Measurements from ENCODE around the gene LONP2.
A peak's percentile ranks its signal among the peaks of the same experiment; 100 is the strongest.

Gene LONP2

GRCh38 chr16:48244080-48244862 is at the start of gene LONP2:
TSS of gene LONP2 (plus strand) at chr16:48244300. CDS start at chr16:48244389, 89 bp downstream.
- peak; percentile 94 to 95 for DNase-seq

GRCh38 chr16:48194828-48195556 is 49.1 kb upstream of the LONP2 start:
- no peak for DNase-seq

- DNase-seq, result no peak
Observed at GRCh38 chr16:48197294-48197693, 46.8 kb upstream of the LONP2 start.

- no peak for DNase-seq
Observed at GRCh38 chr16:48201515-48202201, 42.4 kb upstream of the LONP2 start.

- no peak for DNase-seq
Observed at GRCh38 chr16:48203974-48204824, 39.9 kb upstream of the LONP2 start.

- DNase-seq, result no peak
Observed at GRCh38 chr16:48204825-48205151, 39.3 kb upstream of the LONP2 start.

- no peak for DNase-seq
Observed at GRCh38 chr16:48206594-48207242, 37.4 kb upstream of the LONP2 start.

GRCh38 chr16:48210747-48211146 is 33.4 kb upstream of the LONP2 start:
- DNase-seq, result no peak

- DNase-seq, result no peak
Observed at GRCh38 chr16:48212033-48212432, 32.1 kb upstream of the LONP2 start.

GRCh38 chr16:48215738-48216137 is 28.4 kb upstream of the LONP2 start:
- no peak for DNase-seq

GRCh38 chr16:48217708-48218107 is 26.4 kb upstream of the LONP2 start:
- no peak for DNase-seq

GRCh38 chr16:48218473-48218872 is 25.6 kb upstream of the LONP2 start:
- DNase-seq, result no peak

- no peak for DNase-seq
Observed at GRCh38 chr16:48220891-48221290, 23.2 kb upstream of the LONP2 start.

- DNase-seq, result no peak
Observed at GRCh38 chr16:48223490-48223889, 20.6 kb upstream of the LONP2 start.

GRCh38 chr16:48225456-48225855 is 18.6 kb upstream of the LONP2 start:
- no peak for DNase-seq

GRCh38 chr16:48231727-48232492 is 12.2 kb upstream of the LONP2 start:
- DNase-seq, result peak in 1 of 2 donors; percentile 38

- no peak for DNase-seq
Observed at GRCh38 chr16:48232493-48233040, 11.5 kb upstream of the LONP2 start.

GRCh38 chr16:48234630-48235029 is 9.5 kb upstream of the LONP2 start:
- no peak for DNase-seq

GRCh38 chr16:48235058-48235555 is 9.0 kb upstream of the LONP2 start:
- DNase-seq, result no peak

GRCh38 chr16:48235556-48236136 is 8.5 kb upstream of the LONP2 start:
- no peak for DNase-seq

- DNase-seq, result no peak
Observed at GRCh38 chr16:48236286-48236685, 7.8 kb upstream of the LONP2 start.

Measured in stimulated activated CD4-positive, alpha-beta T cell treated with anti-CD3 and anti-CD28 coated beads, Interleukin-2, amount 100 ng/mL, for 24 hours (primary cell).